ENCODE results near the gene WDR7.

DNA sequence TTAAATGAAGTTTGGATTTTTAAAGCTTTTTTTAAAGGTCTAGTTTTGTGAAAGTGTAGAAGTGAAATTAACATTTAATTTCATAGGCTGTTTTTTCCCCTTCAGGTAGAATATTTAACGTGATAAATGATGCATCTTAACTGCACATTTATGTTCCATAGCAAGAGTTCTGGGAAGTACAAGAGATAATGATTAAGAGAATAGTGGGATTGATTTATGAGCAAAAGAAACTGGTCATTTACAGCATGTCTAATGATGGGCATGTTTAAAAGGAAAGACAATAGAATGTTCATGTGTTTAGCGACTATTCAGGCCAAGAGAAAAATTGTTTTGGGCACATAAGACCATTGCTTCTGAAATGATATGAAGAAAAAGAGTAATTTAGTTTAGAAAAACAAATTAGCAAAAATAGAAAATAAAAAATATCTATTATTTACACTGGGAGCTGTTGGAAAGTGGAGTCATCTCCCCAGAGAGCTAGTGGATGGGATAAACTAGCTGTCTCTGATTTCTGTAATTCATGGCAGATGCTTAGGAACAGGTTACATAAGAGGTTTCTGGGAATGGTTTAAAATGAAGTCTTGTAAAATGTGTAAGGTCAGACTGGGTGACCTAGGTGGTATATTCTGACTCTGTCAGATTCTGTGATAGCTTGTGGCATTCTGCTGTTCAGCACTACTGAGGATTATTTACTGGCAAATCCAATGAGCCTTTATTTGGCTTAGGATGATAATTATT lies 60.7 kb downstream of the WDR7 start:
- TF ChIP-seq HDAC2 (IDR thresholded peaks at IDR 0.05) (no peak), SMC3 (IDR thresholded peaks at IDR 0.05) (no peak), POLR2A (IDR thresholded peaks at IDR 0.05; ENCODE audit: low read length) (no peak)
- TF ChIP-seq, protein P1, sequence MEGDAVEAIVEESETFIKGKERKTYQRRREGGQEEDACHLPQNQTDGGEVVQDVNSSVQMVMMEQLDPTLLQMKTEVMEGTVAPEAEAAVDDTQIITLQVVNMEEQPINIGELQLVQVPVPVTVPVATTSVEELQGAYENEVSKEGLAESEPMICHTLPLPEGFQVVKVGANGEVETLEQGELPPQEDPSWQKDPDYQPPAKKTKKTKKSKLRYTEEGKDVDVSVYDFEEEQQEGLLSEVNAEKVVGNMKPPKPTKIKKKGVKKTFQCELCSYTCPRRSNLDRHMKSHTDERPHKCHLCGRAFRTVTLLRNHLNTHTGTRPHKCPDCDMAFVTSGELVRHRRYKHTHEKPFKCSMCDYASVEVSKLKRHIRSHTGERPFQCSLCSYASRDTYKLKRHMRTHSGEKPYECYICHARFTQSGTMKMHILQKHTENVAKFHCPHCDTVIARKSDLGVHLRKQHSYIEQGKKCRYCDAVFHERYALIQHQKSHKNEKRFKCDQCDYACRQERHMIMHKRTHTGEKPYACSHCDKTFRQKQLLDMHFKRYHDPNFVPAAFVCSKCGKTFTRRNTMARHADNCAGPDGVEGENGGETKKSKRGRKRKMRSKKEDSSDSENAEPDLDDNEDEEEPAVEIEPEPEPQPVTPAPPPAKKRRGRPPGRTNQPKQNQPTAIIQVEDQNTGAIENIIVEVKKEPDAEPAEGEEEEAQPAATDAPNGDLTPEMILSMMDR (IDR thresholded peaks at IDR 0.05) = no peak

Measured in A549 (cell line).